Ramos (cell line): ENCODE results near the gene MROH8.
"Not testable (repeated sequence)": the region's sequence is repeated elsewhere in the genome, so short reads cannot be mapped to it uniquely, and the experiment has no call there.

Experiments used
- in situ Hi-C: fragments of 300-500 bp; cut with MboI; formaldehyde crosslinking; loops from one replicate; pipeline ENCODE4 v1.14.3; 2022; ENCODE audit warnings: low sequenced_read_pairs; ENCODE audit not compliant: unreplicated experiment

Gene MROH8

DNA sequence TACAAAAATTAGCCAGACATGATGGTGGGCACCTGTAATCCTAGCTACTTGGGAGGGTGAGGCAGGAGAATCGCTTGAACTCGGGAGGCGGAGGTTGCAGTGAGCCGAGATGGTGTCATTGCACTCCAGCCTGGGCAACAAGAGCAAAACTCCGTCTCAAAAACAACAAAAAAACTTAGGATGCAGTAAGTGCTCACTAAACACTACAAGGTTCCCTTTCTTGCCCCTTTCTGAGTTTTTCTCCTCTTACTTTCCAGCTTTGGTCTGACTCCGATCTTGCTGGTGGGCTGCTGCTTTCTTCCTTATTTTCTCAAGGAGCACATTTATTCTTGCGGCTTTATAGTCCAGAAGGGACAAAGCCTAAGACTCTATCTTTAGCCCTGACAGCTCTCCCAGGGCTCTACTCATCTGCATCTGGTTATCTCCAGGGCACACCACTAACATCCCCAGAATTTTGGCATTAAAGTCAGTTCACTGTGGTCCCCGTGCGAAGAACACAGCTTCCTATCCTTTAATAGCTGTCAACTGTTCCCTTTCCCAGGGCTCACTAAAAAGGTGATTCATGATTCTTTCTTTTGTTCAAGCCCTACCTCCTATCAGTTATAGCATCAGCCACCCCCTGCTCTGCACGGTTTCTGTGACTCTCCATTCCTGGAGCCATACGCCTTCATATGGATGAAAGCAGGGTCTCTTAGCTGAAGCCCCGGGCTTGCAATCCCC is 17.4 kb downstream of the MROH8 start:
- in situ Hi-C loops: no loop called here

- in situ Hi-C loops: no loop called here
Measured at GRCh38 chr20:37160683-37161082, 18.7 kb downstream of the MROH8 start.

GRCh38 chr20:37158248-37158647 is 21.1 kb downstream of the MROH8 start:
- in situ Hi-C loops: no loop called here

DNA sequence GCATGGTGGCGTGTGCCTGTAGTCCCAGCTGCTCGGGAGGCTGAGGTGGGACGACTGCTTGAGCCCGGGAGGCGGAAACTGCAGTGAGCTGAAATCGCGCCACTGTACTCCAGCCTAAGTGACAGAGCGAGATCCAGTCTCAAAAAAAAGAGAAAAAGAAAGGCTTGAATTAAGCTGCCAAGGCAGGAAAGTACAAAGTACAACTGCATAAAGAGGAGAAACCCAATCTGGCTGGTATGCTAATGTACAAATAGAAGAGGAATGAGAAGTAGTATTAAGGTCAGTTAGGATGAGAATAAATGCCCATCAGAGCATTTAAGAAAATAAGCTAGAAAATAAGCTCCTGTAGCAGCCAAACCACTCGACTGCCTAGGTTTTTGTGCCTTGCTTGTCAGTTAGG is 23.4 kb downstream of the MROH8 start:
- in situ Hi-C loops: no loop called here

GRCh38 chr20:37154684-37155298 is 24.6 kb downstream of the MROH8 start:
- in situ Hi-C loops: no loop called here

GRCh38 chr20:37152284-37152683 is 27.1 kb downstream of the MROH8 start:
- in situ Hi-C loops: no loop called here

DNA sequence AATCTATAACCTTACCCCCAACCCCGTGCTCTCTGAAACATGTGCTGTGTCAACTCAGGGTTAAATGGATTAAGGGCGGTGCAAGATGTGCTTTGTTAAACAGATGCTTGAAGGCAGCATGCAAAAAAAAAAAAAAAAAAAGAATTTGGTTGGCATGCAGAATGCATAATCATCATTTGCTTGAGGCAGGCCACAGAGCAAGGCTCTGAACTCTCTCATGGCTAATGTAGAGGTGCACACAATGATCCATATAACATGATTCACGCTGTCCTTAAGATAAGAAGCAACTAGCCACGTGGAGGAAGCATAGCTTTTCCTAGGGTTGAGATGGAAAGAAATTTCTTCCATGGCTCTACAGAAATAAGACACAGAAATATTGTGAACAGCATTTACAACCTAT is 27.8 kb downstream of the MROH8 start:
- in situ Hi-C loops: no loop called here

DNA sequence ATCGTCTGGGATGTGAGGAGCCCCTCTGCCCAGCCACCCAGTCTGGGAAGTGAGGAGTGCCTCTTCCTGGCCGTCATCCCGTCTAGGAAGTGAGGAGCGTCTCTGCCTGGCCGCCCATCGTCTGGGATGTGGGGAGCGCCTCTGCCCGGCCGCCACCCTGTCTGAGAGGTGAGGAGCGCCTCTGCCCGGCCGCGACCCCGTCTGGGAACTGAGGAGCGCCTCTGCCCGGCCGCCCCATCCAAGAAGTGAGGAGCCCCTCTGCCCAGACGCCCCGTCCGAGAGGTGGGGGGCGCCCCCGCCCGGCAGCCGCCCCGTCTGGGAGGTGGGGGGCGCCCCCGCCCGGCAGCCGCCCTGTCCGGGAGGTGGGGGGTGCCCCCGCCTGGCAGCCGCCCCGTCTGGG is 28.5 kb downstream of the MROH8 start:
- in situ Hi-C loops: not testable (repeated sequence)

- in situ Hi-C loops: no loop called here
Measured at GRCh38 chr20:37147250-37147649, 32.1 kb downstream of the MROH8 start.

DNA sequence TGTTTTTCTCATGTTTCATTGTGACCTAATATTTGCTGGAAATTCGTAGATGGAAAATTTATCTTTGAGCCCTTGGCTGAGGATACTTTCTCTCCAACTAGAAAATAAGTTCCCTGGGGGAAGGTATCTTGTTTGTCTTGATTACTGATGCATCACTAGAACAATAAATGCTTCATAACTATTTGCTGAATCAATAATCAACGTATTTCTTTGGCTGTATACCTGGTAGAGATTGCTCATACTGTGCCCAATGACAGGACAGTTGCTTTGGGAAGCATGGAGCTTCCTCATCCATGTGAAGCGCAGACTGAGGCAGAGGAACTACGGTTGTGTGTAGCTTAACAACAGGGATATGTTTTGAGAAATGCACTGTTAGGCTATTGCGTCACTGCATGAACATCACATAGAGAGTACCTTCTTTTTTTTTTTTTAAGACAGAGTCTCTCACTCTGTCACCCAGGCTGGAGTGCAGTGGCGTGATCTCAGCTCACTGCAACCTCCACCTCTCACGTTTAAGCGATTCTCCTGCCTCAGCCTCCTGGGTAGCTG is 34.4 kb downstream of the MROH8 start:
- in situ Hi-C loops: no loop called here

DNA sequence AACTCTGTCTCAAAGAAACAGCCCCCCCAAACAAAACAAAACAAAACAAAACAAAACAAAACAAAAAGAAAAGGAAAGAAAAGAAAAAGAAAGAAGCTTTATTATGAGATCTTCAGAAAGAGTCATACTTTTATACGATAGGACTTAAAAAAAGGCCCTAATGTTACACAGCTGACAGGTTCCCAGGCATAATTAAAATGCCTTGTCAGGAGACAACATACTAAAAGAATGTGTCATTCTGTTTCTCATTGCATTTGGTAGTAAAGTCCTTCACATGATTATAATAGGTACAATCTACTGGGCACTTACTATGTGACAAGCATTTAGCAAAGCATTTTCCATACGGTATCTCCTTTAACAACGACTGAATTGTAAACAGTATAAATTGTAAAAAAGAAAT is 36.6 kb downstream of the MROH8 start:
- in situ Hi-C loops: no loop called here

DNA sequence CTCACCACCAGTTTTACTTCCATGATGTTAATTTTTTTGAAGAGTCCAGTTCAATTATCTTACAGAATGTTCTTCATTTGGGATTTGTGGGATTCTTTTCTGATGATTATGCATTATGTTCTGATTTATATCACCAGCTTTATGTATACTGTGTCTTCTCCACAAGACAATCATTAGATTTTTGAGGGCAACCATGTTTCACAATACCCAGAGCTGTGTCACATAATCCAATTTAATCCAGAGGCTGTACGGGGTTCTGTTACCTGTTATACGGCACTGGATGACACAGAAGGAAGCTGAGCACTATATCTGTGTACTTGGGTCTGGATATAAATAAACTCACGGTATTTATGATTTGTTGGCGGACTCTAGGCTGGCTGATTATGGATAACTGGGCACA is 41.8 kb downstream of the MROH8 start:
- in situ Hi-C loops: no loop called here

DNA sequence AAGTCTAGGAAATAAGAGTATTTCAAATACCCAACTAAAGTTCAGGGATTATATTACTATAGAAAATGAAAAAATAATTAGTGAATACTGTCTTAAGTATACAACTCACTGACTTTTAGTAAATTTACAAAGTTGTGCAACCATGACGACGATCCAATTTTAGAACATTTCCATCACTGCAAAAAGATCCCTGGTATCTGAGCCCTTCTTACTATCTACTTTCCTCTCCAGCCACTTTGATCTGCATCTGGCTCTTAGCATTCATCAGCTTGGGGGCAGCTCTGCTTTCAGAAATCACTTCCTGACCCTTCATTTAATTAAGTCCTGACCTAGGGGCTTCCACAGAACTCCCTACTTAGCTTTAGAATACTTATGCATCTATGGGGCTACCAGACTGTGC is 45.4 kb downstream of the MROH8 start:
- in situ Hi-C loops: no loop called here

GRCh38 chr20:37131486-37131885 is 47.9 kb downstream of the MROH8 start:
- in situ Hi-C loops: no loop called here

DNA sequence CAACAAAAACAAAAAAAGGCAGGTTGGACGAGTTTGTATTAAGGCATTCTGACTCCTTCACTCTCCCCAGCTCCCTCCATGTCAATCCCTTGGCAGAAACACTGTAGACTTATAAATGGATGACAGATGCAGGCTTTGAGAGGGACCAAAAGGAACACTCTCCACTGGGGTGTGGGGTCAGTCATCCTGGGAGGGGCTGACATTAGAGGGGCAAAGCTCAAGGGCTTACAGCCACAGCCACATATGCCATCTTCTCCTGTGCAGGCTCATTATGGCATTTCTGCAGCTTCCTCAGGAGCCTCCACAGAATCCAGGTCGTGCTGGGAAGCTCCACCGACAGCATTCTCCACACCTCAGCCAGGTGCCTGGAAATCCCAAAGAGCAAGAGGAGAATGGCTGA is 50.5 kb downstream of the MROH8 start:
- in situ Hi-C loops: no loop called here

DNA sequence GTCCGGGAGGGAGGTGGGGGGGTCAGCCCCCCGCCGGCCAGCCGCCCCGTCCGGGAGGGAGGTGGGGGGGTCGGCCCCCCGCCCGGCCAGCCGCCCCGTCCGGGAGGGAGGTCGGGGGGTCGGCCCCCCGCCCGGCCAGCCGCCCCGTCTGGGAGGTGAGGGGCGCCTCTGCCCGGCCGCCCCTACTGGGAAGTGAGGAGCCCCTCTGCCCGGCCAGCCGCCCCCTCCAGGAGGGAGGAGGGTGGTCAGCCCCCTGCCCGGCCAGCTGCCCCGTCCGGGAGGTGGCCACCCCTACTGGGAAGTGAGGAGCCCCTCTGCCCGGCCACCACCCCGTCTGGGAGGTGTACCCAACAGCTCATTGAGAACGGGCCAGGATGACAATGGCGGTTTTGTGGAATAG is 53.1 kb downstream of the MROH8 start:
- in situ Hi-C loops: not testable (repeated sequence)

- in situ Hi-C loops: no loop called here
Measured at GRCh38 chr20:37123441-37123840, 55.9 kb downstream of the MROH8 start.

DNA sequence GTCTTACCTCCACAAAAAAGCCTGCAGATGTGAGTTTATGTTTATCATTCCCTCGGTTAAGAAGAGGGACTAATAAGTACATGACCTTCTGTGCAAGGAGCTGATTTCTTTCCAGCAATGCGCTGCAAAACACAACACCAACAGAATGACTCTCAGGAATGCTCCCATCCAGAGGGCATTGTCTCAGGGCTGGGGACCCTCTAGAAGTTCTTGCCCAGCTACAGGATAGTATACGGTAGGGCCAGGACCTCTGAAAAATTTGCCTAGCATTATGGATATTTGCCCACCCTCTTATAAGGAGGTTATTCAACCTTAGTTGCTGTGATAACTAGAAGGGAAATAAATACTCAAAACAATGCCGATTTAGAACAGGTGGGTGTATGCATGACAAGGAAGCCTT is 58.9 kb downstream of the MROH8 start:
- in situ Hi-C loops: no loop called here

DNA sequence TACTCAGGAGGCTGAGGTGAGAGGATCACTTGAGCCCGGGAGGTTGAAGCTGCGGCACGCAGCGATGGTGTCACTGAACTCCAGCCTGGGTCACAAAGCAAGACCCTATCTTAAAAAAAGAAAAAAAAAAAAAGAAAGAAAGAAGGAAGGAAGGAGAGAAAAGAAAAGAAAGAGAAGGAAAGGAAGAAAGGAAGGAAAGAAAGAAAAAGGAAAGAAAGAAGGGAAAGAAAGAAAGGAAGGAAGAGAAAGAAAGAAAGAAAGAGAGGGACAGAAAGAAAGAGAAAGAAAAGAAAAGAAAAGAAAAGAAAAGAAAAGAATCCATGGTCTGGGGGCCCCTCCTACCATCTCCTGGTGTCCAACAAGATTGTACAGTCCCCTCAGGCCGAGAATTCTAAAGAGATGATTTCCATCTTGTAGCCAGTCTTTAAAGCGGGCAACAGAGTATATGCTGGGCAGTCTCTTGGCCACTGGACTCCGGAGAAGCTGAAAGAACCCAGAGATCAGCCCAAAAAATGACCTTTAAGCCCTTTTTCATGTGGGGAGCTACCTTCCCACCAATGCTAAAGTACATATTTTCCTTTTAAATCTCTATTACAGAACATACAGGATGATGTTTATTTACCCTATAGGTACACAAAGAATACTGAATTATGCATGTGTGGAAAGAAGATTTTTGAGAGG is 59.9 kb downstream of the MROH8 start:
- in situ Hi-C loops: no loop called here

- in situ Hi-C loops: no loop called here
Measured at GRCh38 chr20:37114012-37114411, 65.3 kb downstream of the MROH8 start.

GRCh38 chr20:37111926-37112455 is 67.4 kb downstream of the MROH8 start:
- in situ Hi-C loops: no loop called here
